Skeletal muscle tissue (tissue), 4 donors: ENCODE results near the gene METRNL. TPM values are rescaled to one million over a fixed set of nuclear protein-coding genes. Genes with fewer than 3 reads are reported as not detected.

ENCODE experiments used
- H3K27ac ChIP-seq: one replicate; pipeline ENCODE4 v1.7.0; 2013; ENCODE audit warnings: mild to moderate bottlenecking, low read depth, low read length, inconsistent platforms
- H3K27me3 ChIP-seq, 3 donors: one replicate each; pipeline ENCODE4 v1.7.0; 2013; ENCODE audit warnings: low read length in 3 of 3; ENCODE audit not compliant: control insufficient read depth in 3 of 3, insufficient read depth in 3 of 3
- H3K36me3 ChIP-seq, 3 donors: one replicate each; pipeline ENCODE4 v1.7.0; 2013; ENCODE audit warnings: low read length in 3 of 3; ENCODE audit not compliant: control insufficient read depth in 3 of 3, insufficient read depth in 3 of 3
- H3K4me1 ChIP-seq, 3 donors: one replicate each; pipeline ENCODE4 v1.7.0; 2013; ENCODE audit warnings: low read length in 3 of 3, mild to moderate bottlenecking in 3 of 3; ENCODE audit not compliant: control insufficient read depth in 3 of 3, insufficient read depth in 3 of 3
- H3K4me3 ChIP-seq, 3 donors: one replicate each; pipeline ENCODE4 v1.7.0; 2013; ENCODE audit warnings: low read length in 3 of 3
- H3K9ac ChIP-seq, 3 donors: one replicate each; pipeline ENCODE4 v1.7.0; 2013; ENCODE audit warnings: low read length in 3 of 3, mild to moderate bottlenecking in 3 of 3, moderate library complexity in 2 of 3, low read depth in 1 of 3
- H3K9me3 ChIP-seq, 3 donors: one replicate each; pipeline ENCODE4 v1.7.0; 2013; ENCODE audit warnings: low read length in 3 of 3; ENCODE audit not compliant: control insufficient read depth in 3 of 3
- total RNA-seq: library from RNA; depleted of rRNA; stranded (reverse); fragments of >200 nt; gene quantifications from one replicate; pipeline ENCODE4 v1.2.3, GENCODE V29; 2014
- donor health status: Osteomylitis.

Gene METRNL
- total RNA-seq, 1 donor from 2014 or later = 31.3 TPM

DNA sequence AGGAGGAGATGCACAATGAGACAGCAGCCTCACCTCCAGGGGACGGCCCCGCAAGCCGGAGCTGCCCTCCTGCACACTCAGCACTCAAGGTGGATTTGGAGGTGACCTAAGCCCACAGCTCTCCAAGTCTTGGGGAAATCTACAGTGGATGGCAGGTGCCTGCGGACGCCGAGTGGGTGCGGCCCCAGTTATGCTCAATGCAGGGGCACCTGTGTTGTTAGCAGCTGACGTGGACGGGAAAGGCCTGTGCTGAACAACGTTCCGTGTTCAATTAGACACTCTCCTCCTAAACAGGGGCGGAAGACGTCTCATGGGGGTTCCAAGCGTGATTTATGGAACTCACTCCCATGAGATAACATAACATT lies 22.0 kb upstream of the METRNL start:
- Histone ChIP-seq H3K27ac (no peak overlapping the region), H3K9ac (peak overlapping the region in 1 of 3 donors; percentile 25), H3K4me1 (peaks cover 17 to 45% (median 39%) of the 10 kb centered on the region in 3 donors), H3K27me3 (no peaks in the 10 kb centered on the region), H3K4me3 (no peak overlapping the region), H3K9me3 (no peaks in the 10 kb centered on the region), H3K36me3 (no peaks in the 10 kb centered on the region)

DNA sequence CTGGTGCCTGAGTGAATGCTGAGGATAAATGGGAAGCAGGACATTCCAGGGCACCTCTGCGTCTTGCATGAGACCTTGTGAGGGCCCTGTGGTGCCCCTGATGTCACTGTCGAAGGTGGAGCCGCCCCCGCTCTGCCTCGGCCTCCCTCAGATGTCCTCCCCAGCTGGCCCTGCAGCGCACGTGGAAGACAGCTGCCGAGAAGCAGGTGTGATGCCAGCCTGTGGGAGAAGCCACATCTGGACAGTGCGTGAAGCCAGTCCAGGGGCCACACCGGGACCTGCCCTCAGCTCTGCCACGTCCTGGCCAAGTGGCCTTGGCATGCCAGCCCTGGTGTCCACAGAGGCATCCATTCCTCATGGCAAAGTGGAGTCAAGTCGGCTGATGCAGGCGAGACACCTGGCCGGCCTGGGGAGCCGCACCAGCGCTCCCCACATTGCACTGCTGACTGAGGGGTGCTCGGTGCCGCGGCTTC lies 21.6 kb upstream of the METRNL start:
- Histone ChIP-seq H3K36me3 (no peaks in the 10 kb centered on the region), H3K27me3 (no peaks in the 10 kb centered on the region), H3K9ac (peak overlapping the region in 1 of 3 donors; percentile 54), H3K9me3 (no peaks in the 10 kb centered on the region), H3K4me1 (peaks cover 17 to 42% (median 37%) of the 10 kb centered on the region in 3 donors), H3K4me3 (peak overlapping the region in 2 of 3 donors; percentile 41 to 45), H3K27ac (no peak overlapping the region)

DNA sequence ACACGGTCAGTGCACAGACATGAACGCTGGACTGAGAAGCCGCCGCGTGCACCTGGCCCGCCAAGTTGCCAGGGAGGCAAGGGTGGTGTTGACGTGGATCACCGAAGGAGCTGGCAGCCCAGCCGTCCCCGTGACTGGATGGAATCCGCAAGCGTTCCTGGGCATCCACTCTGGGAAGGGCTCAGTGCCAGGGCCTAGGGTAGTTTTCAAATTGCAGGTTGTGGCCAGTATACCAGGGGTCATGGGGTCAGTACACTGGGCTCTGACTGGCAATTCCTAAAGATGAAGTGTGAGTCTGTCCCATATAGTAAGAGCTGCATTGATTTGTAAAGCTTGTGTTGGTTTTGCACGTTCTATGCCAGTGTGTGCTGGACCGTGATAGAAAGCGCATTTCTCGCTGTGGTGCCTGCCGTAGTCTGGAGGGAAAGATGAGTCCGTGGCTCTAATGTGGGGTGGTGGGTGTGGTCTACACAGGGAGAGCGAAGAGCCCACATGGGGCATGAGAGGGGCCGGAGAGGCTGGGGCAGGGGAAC lies 21.1 kb upstream of the METRNL start:
- Histone ChIP-seq H3K4me1 (peaks cover 17 to 39% (median 34%) of the 10 kb centered on the region in 3 donors), H3K27ac (no peak overlapping the region), H3K27me3 (no peaks in the 10 kb centered on the region), H3K36me3 (no peaks in the 10 kb centered on the region), H3K4me3 (peak overlapping the region in 2 of 3 donors; percentile 13 to 41), H3K9ac (peak overlapping the region in 1 of 3 donors; percentile 54), H3K9me3 (no peaks in the 10 kb centered on the region)

DNA sequence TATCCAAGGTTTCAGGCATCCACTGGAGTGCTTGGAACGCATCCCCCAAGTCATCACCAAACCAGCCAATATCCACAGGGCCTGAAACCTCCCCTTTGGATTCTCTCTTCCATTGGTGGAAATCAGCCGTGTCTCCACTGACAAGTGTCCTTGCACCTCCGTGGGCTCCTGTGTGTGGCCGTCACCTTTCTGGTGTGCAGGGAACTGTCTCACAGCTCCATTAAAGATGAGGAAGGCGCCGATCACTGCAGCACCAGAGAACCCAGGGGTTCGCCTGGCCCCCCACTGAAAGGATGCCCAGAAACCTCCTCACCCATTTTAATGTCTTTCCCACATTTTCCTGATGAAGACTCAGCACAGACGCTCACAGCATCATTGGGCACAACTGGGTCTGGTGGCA lies 17.8 kb upstream of the METRNL start:
- no peak overlapping the region for H3K9ac ChIP-seq
- H3K4me3 ChIP-seq = no peak overlapping the region
- no peak overlapping the region for H3K27ac ChIP-seq
- H3K36me3 ChIP-seq = no peaks in the 10 kb centered on the region
- no peaks in the 10 kb centered on the region for H3K9me3 ChIP-seq
- H3K4me1 ChIP-seq = peaks cover 8 to 24% (median 24%) of the 10 kb centered on the region in 3 donors
- H3K27me3 ChIP-seq = peaks cover 0 to 2% (median 0%) of the 10 kb centered on the region in 3 donors

DNA sequence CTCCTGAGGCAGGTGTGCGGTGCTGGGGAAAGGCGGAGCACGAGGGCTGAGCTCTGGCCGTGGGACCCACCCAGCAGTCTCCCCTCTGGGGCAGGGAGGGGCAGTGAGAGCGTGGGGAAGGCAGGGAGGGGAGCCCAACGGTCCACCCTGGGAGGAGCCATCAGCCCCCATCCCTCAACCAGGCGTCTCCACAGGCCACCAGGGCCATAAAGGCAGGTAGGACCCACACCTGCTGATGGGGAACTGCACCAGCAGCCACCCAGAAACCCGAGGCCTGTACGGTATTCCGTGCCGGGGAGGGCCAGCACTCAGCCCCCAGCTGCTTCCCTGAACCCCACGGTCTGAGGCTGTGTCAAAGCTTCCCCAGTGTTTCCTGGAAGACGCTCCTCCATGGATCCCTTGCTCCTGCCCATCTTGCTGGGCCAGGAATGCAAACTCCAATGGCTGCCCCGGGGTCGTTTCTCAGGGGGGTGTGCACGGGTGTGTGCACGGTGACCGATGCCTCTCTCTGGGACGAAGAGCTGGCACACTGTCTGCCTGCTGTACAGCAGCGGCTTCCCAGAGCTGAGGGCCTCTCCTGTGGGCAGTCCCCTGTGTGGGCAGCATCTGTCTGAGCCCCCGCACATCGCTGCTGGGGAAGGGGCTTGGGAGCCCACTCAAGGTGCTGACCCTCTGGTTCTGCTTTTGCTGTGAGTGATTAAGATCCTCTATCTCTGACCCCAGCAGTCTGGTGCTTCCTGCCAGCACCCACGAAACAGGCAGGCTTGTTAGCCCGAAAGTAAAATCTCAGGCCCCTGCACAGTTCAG lies 17.2 kb upstream of the METRNL start:
- Histone ChIP-seq H3K27ac (no peak overlapping the region), H3K9me3 (no peaks in the 10 kb centered on the region), H3K4me1 (peaks cover 6 to 18% (median 18%) of the 10 kb centered on the region in 3 donors), H3K4me3 (no peak overlapping the region), H3K27me3 (peaks cover 0 to 2% (median 0%) of the 10 kb centered on the region in 3 donors), H3K36me3 (no peaks in the 10 kb centered on the region), H3K9ac (no peak overlapping the region)

DNA sequence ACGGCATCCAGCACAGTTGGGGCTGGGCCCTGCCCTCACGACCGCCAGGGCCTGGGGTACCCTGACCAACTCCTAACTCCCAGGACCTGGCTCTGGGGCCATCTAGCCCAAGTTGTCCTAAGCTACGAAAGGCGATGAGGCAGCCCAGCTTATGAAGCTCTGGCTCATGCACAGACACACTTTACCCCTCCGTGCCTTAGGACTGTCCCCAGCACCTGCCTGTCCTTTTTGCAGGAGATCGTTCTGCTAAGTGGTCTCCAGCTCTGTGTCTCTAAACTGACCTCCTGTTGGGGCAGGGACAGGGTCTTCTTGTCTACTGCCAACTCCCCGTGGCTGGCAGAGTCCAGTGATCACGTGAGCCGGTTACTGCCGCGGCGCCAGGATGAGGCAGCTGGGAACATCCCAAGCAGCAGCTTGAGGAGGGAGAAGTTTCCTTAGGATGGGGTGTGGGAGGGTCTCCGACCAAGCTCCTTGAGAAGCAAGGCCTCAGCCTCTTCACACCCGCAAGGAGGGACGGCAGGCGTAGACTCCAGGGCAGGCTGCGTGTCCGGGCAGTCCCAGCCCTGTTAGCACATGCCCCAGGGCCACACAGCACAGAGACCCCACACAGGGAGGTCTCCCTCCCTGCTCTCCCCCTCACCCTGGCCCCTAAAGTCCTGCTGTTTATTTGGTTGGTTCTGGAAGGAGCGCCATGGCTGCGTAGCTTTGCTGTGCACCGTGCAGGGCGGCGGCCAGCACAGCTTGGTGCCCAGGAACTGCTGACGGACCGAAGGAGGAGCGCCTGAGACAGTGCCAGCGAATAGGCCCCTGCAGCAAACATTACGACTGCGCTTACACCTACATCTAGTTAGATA lies 16.4 kb upstream of the METRNL start:
- H3K4me1 ChIP-seq = peaks cover 0 to 10% (median 9%) of the 10 kb centered on the region in 3 donors
- H3K36me3 ChIP-seq = no peaks in the 10 kb centered on the region
- peaks cover 0 to 2% (median 0%) of the 10 kb centered on the region in 3 donors for H3K27me3 ChIP-seq
- no peak overlapping the region for H3K4me3 ChIP-seq
- no peak overlapping the region for H3K9ac ChIP-seq
- H3K27ac ChIP-seq = no peak overlapping the region
- H3K9me3 ChIP-seq = no peaks in the 10 kb centered on the region

DNA sequence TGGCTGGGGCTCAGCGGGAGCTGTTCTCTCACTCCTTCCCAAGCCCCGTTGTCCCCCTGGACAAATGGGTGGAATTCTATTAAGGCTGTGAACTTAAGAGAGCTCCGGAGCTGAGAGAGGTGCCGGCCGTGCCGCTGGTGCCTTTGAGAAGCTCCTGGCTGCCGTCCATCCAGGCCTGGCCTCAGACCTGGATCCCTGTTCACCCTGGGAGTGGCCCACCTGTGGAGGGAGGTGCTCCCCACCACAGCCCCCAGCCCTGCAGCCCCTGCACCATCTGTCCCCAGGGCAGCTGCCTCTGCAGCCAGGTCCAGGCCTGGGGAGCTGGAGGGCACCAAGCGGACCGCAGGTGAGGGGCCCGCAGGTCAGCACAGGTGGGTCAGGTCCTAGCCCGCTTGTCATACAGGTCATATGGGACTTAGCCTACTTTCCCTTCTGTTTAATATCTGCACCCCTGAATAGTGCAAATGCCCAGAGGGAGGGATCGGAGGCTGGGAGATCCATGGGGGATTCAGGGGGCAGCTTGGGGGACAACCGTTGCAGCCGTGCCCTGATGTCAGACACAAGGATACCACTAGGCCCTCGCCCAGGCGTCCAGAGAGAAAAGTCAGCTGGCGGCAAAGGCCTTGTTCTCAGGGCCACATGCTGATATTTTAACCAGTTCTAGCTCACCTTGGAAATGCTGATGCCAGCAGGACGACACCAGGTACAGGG lies 15.2 kb upstream of the METRNL start:
- H3K9ac ChIP-seq = no peak overlapping the region
- H3K4me3 ChIP-seq = no peak overlapping the region
- H3K36me3 ChIP-seq = no peaks in the 10 kb centered on the region
- peaks cover 0 to 2% (median 0%) of the 10 kb centered on the region in 3 donors for H3K27me3 ChIP-seq
- H3K9me3 ChIP-seq = no peaks in the 10 kb centered on the region
- H3K27ac ChIP-seq = no peak overlapping the region
- peaks cover 0 to 2% (median 0%) of the 10 kb centered on the region in 3 donors for H3K4me1 ChIP-seq

DNA sequence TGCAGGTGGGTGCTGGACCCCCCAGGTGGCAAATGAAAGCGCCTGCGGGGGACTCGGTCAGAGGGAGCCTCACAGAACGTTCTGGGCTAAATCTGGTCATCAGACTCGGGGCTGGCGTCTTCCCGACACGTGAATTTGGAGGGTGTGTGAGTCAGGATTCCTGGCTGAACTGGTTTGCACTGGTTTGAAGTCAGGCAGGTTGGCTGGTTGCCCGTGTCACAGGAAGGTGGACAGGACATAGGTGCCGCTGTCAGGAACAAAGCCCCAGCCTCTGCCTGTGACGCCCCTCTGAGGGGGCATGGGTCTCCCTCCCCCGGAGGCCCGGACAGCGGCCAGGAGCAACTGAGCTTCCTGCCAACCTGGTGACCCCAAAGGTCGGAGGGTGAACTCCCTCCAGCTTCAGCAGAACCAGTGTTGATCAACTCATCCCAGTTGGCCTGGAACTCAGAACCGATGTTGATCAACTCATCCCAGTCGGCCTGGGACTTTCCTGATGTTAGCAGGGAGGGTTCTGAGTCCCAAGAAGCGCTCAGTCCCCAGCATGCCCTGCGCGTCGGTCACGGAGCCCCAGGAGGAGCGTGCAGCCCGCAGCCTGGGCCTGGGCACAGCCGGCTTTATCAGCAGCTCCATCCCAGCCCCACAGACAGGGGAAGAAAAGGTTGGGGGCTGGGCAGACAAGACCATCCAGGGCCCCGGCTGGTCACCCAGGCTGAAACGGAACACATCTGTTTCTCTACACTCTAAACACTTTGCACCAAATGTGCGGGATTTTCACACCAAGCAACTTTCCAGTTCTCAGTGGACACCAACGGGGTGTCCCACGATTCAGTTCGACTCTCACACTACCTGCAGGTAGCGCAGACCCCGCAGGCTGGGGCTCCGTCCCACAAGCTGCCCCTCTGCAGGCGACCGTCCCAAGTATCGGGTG lies 14.4 kb upstream of the METRNL start:
- no peaks in the 10 kb centered on the region for H3K36me3 ChIP-seq
- H3K4me3 ChIP-seq = no peak overlapping the region
- H3K27ac ChIP-seq = no peak overlapping the region
- H3K9me3 ChIP-seq = no peaks in the 10 kb centered on the region
- H3K9ac ChIP-seq = no peak overlapping the region
- H3K4me1 ChIP-seq = peaks cover 0 to 2% (median 0%) of the 10 kb centered on the region in 3 donors
- H3K27me3 ChIP-seq = peaks cover 0 to 7% (median 0%) of the 10 kb centered on the region in 3 donors
